ENCODE measurements around the gene APLP2.

Gene APLP2

DNA sequence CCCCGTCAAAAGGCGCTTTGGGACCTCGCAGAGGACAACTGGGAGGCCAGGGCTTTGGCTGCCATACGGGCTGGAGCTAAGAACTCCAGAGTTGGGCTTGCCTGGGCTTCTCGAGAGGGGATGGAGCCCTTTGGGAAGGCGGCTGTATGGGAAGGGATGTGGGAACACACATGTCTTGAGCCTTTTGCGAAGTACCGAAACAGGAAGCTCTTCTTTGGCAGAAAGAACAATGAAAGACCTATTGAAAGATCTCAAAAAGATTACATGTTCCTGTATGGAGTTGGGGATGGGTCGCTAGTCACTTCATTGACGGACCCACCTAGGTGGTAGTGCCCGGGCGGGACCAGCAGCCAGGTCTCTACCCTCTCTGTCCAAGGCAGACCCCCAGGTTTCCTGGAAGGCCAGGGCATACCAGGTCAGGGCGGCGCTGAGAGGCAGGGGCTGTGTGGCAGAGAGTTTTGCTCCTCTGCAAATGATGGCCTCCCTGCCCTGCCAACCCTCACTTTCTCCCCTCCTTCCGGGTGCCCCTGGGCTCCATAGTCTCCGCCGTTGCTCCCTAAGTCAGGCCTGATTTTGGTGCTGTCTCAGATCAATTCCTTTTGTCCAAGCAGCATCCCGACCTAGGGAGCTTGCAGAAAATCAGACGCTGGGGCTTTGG lies 90.9 kb downstream of the APLP2 start:
- H3K27me3 ChIP-seq (replicated peaks; ENCODE audit: control insufficient read depth, insufficient read depth, low read length) = peaks cover 8% of the 10 kb centered on the region
- no peak for TF ChIP-seq CTCF (IDR thresholded peaks at IDR 0.05; ENCODE audit: insufficient read depth, low read length, poor library complexity, severe bottlenecking)
- no peak overlapping the region for H3K4me3 ChIP-seq (replicated peaks; ENCODE audit: low read depth, low read length)
- H3K36me3 ChIP-seq (ENCODE audit: control insufficient read depth, insufficient read depth, low read length) = no peaks in the 10 kb centered on the region
- DNase-seq (ENCODE audit: extremely low read depth, insufficient read length) = no peak

- Histone ChIP-seq H3K27me3 (replicated peaks; ENCODE audit: control insufficient read depth, insufficient read depth, low read length) (peaks cover 10% of the 10 kb centered on the region), H3K36me3 (ENCODE audit: control insufficient read depth, insufficient read depth, low read length) (no peaks in the 10 kb centered on the region), H3K4me3 (replicated peaks; ENCODE audit: low read depth, low read length) (no peak overlapping the region)
- DNase-seq (ENCODE audit: extremely low read depth, insufficient read length) = no peak
- TF ChIP-seq CTCF (IDR thresholded peaks at IDR 0.05; ENCODE audit: insufficient read depth, low read length, poor library complexity, severe bottlenecking) = no peak
Observed at GRCh38 chr11:130161441-130162145, 91.9 kb downstream of the APLP2 start.

- no peak for TF ChIP-seq CTCF (IDR thresholded peaks at IDR 0.05; ENCODE audit: insufficient read depth, low read length, poor library complexity, severe bottlenecking)
- H3K4me3 ChIP-seq (replicated peaks; ENCODE audit: low read depth, low read length) = no peak overlapping the region
- DNase-seq (ENCODE audit: extremely low read depth, insufficient read length) = no peak
- H3K27me3 ChIP-seq (replicated peaks; ENCODE audit: control insufficient read depth, insufficient read depth, low read length) = peaks cover 10% of the 10 kb centered on the region
- no peaks in the 10 kb centered on the region for H3K36me3 ChIP-seq (ENCODE audit: control insufficient read depth, insufficient read depth, low read length)
Observed at GRCh38 chr11:130162733-130163132, 93.0 kb downstream of the APLP2 start.

- no peaks in the 10 kb centered on the region for H3K36me3 ChIP-seq (ENCODE audit: control insufficient read depth, insufficient read depth, low read length)
- no peak for DNase-seq (ENCODE audit: extremely low read depth, insufficient read length)
- no peak for TF ChIP-seq CTCF (IDR thresholded peaks at IDR 0.05; ENCODE audit: insufficient read depth, low read length, poor library complexity, severe bottlenecking)
- H3K4me3 ChIP-seq (replicated peaks; ENCODE audit: low read depth, low read length) = no peak overlapping the region
- peaks cover 8% of the 10 kb centered on the region for H3K27me3 ChIP-seq (replicated peaks; ENCODE audit: control insufficient read depth, insufficient read depth, low read length)
Observed at GRCh38 chr11:130163346-130164220, 93.9 kb downstream of the APLP2 start.

DNA sequence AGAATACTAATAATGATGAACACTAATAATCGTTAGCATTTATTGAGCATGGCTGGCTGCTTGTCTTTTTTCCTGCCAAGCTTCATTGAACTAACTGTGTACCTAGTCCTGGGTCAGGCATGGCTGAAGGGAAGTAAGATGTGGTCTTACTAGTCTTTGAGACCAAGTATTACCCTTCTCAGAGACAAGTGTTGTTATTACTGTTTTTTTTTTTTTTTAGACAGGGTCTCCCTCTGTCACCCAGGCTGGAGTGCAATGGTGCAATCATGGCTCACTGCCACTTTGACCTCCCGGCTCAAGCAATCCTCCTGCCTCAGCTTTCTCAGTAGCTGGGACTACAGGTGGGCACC lies 94.5 kb downstream of the APLP2 start:
- DNase-seq (ENCODE audit: extremely low read depth, insufficient read length) = no peak
- no peak for TF ChIP-seq CTCF (IDR thresholded peaks at IDR 0.05; ENCODE audit: insufficient read depth, low read length, poor library complexity, severe bottlenecking)
- H3K4me3 ChIP-seq (replicated peaks; ENCODE audit: low read depth, low read length) = no peak overlapping the region
- H3K27me3 ChIP-seq (replicated peaks; ENCODE audit: control insufficient read depth, insufficient read depth, low read length) = peaks cover 5% of the 10 kb centered on the region
- no peaks in the 10 kb centered on the region for H3K36me3 ChIP-seq (ENCODE audit: control insufficient read depth, insufficient read depth, low read length)

All from GM06990 (cell line).